ENCODE results near the gene RAB34.

RAB34 gene

GRCh38 chr17:28686296-28686695 is 31.4 kb downstream of the RAB34 start:
- Histone ChIP-seq H3K27me3 (ENCODE audit: insufficient read depth, low read length) (no peaks in the 10 kb centered on the region), H3K4me1 (ENCODE audit: insufficient read depth, low read length) (no peaks in the 10 kb centered on the region), H3K36me3 (ENCODE audit: insufficient read depth, low read length) (peaks cover 100% of the 10 kb centered on the region), H3K9me3 (ENCODE audit: insufficient read depth, low read depth, low read length) (no peaks in the 10 kb centered on the region), H3K9ac (ENCODE audit: low read depth, low read length) (no peak overlapping the region), H3K4me3 (ENCODE audit: low read length) (no peak overlapping the region), H3K27ac (ENCODE audit: low read depth, low read length) (no peak overlapping the region)
- 97% methylated on average over 4 of the region's 4 CpGs for WGBS

- no peak overlapping the region for H3K9ac ChIP-seq (ENCODE audit: low read depth, low read length)
- H3K27me3 ChIP-seq (ENCODE audit: insufficient read depth, low read length), result no peaks in the 10 kb centered on the region
- no peaks in the 10 kb centered on the region for H3K4me1 ChIP-seq (ENCODE audit: insufficient read depth, low read length)
- H3K27ac ChIP-seq (ENCODE audit: low read depth, low read length), result no peak overlapping the region
- no peak overlapping the region for H3K4me3 ChIP-seq (ENCODE audit: low read length)
- 96% methylated on average over 5 of the region's 5 CpGs for WGBS
- H3K36me3 ChIP-seq (ENCODE audit: insufficient read depth, low read length), result peaks cover 100% of the 10 kb centered on the region
- no peaks in the 10 kb centered on the region for H3K9me3 ChIP-seq (ENCODE audit: insufficient read depth, low read depth, low read length)
Measured at GRCh38 chr17:28685366-28685765, 32.3 kb downstream of the RAB34 start.

DNA sequence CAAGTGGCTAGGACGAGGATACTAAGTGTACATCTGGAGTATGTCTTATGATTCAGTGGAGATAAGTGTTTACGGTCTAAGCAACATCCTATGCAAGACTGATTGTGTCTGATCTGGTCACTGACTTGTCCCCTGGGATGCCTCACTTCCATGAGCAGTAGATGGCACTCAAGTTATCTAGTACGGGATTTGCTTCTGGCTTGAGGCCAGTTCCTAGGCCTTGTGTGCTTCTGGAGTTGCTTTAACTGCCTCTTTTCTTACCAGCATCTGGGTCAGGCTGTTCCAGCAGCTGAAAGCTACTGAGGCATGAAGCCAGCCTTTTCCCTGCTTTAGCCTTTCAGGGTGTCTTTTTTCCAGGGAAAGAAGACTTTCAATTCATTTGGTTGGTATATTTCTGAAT is 32.7 kb downstream of the RAB34 start:
- no peaks in the 10 kb centered on the region for H3K9me3 ChIP-seq (ENCODE audit: insufficient read depth, low read depth, low read length)
- H3K27ac ChIP-seq (ENCODE audit: low read depth, low read length), result no peak overlapping the region
- H3K27me3 ChIP-seq (ENCODE audit: insufficient read depth, low read length), result no peaks in the 10 kb centered on the region
- H3K4me3 ChIP-seq (ENCODE audit: low read length), result no peak overlapping the region
- H3K36me3 ChIP-seq (ENCODE audit: insufficient read depth, low read length), result peaks cover 99% of the 10 kb centered on the region
- no peak overlapping the region for H3K9ac ChIP-seq (ENCODE audit: low read depth, low read length)
- WGBS, result 95% methylated on average over 3 of the region's 3 CpGs
- no peaks in the 10 kb centered on the region for H3K4me1 ChIP-seq (ENCODE audit: insufficient read depth, low read length)

DNA sequence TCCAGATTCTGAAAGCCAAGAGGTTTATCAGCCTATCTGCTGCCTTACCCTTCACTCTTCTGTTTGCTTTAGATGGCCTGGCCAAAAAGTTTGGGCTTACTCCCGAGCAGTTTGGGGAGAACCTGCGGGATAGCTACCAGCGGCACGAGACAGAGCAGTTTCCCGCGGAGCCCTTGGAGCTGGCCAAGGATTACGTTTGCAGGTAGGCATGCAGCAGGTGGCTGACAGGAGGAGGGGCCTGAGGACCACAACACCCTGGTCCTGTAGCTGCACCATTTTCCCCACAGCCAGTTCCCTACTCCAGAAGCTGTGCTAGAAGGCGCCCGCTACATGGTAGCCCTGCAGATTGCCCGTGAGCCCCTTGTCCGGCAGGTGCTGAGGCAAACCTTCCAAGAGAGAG is 35.0 kb downstream of the RAB34 start:
- H3K4me1 ChIP-seq (ENCODE audit: insufficient read depth, low read length), result no peaks in the 10 kb centered on the region
- H3K27me3 ChIP-seq (ENCODE audit: insufficient read depth, low read length), result no peaks in the 10 kb centered on the region
- no peak overlapping the region for H3K4me3 ChIP-seq (ENCODE audit: low read length)
- H3K27ac ChIP-seq (ENCODE audit: low read depth, low read length), result no peak overlapping the region
- H3K9me3 ChIP-seq (ENCODE audit: insufficient read depth, low read depth, low read length), result no peaks in the 10 kb centered on the region
- H3K9ac ChIP-seq (ENCODE audit: low read depth, low read length), result no peak overlapping the region
- peaks cover 97% of the 10 kb centered on the region for H3K36me3 ChIP-seq (ENCODE audit: insufficient read depth, low read length)
- 95% methylated on average over 11 of the region's 11 CpGs for WGBS

GRCh38 chr17:28675980-28676379 is 41.7 kb downstream of the RAB34 start:
- H3K4me1 ChIP-seq (ENCODE audit: insufficient read depth, low read length), result no peaks in the 10 kb centered on the region
- no peak overlapping the region for H3K27ac ChIP-seq (ENCODE audit: low read depth, low read length)
- no peak overlapping the region for H3K4me3 ChIP-seq (ENCODE audit: low read length)
- peaks cover 98% of the 10 kb centered on the region for H3K36me3 ChIP-seq (ENCODE audit: insufficient read depth, low read length)
- H3K27me3 ChIP-seq (ENCODE audit: insufficient read depth, low read length), result no peaks in the 10 kb centered on the region
- H3K9me3 ChIP-seq (ENCODE audit: insufficient read depth, low read depth, low read length), result no peaks in the 10 kb centered on the region
- H3K9ac ChIP-seq (ENCODE audit: low read depth, low read length), result no peak overlapping the region
- WGBS, result 93% methylated on average over 7 of the region's 7 CpGs

- Histone ChIP-seq H3K27ac (ENCODE audit: low read depth, low read length) (no peak overlapping the region), H3K27me3 (ENCODE audit: insufficient read depth, low read length) (no peaks in the 10 kb centered on the region), H3K36me3 (ENCODE audit: insufficient read depth, low read length) (peaks cover 97% of the 10 kb centered on the region), H3K9me3 (ENCODE audit: insufficient read depth, low read depth, low read length) (no peaks in the 10 kb centered on the region), H3K4me1 (ENCODE audit: insufficient read depth, low read length) (no peaks in the 10 kb centered on the region), H3K9ac (ENCODE audit: low read depth, low read length) (no peak overlapping the region), H3K4me3 (ENCODE audit: low read length) (no peak overlapping the region)
- 94% methylated on average over 2 of the region's 3 CpGs for WGBS
Measured at GRCh38 chr17:28675490-28675889, 42.2 kb downstream of the RAB34 start.

DNA sequence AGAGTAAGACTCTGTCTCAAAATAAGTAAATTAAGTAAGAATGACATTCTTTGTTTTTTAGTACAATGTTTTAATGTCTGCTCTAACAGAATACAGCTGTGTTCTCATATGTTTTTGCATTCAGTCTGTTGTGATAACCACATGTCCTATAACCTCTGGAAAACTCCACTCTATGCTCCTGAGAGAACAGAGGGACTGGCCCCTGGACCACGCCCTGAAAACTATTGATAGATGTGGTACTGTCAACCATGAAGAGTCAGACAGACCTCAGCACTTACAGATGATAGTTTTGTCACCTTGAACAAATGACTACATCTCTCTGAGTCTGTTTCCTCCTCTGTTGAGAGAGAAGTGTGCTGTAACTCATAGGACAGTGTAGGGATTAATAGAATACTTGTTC is 47.8 kb downstream of the RAB34 start:
- WGBS, result 100% methylated on average over 1 of the region's 1 CpG
- Histone ChIP-seq H3K27ac (ENCODE audit: low read depth, low read length) (no peak overlapping the region), H3K4me3 (ENCODE audit: low read length) (no peak overlapping the region), H3K9ac (ENCODE audit: low read depth, low read length) (no peak overlapping the region), H3K36me3 (ENCODE audit: insufficient read depth, low read length) (peaks cover 87% of the 10 kb centered on the region), H3K4me1 (ENCODE audit: insufficient read depth, low read length) (no peaks in the 10 kb centered on the region), H3K9me3 (ENCODE audit: insufficient read depth, low read depth, low read length) (no peaks in the 10 kb centered on the region), H3K27me3 (ENCODE audit: insufficient read depth, low read length) (no peaks in the 10 kb centered on the region)

- 83% methylated on average over 1 of the region's 1 CpG for WGBS
- Histone ChIP-seq H3K4me1 (ENCODE audit: insufficient read depth, low read length) (peaks cover 6% of the 10 kb centered on the region; the same call in 1 of the 2 replicates), H3K36me3 (ENCODE audit: insufficient read depth, low read length) (peaks cover 66% of the 10 kb centered on the region), H3K27me3 (ENCODE audit: insufficient read depth, low read length) (no peaks in the 10 kb centered on the region), H3K4me3 (ENCODE audit: low read length) (no peak overlapping the region), H3K9ac (ENCODE audit: low read depth, low read length) (no peak overlapping the region), H3K9me3 (ENCODE audit: insufficient read depth, low read depth, low read length) (no peaks in the 10 kb centered on the region), H3K27ac (ENCODE audit: low read depth, low read length) (no peak overlapping the region)
Measured at GRCh38 chr17:28667870-28668269, 49.8 kb downstream of the RAB34 start.

DNA sequence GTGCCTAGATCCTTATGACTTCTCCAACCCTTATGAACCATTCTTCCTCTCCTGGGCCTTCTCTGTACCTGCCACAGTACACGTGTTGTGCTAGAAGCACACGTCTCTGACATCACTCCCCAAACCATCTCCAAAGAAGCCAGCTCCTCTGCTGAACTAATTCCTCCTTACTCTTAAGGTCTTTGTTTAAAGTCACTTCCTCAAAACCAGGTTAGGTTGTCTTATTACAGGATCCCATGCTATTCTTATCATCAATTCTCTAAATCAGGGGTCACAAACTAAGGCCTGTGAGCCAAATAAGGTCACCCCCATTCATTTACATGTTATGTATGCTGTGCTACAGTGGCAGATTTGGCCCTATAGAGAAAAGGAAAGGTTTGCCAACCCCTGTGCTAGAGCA is 51.7 kb downstream of the RAB34 start:
- Histone ChIP-seq H3K9me3 (ENCODE audit: insufficient read depth, low read depth, low read length) (no peaks in the 10 kb centered on the region), H3K9ac (ENCODE audit: low read depth, low read length) (no peak overlapping the region), H3K27ac (ENCODE audit: low read depth, low read length) (no peak overlapping the region), H3K27me3 (ENCODE audit: insufficient read depth, low read length) (no peaks in the 10 kb centered on the region), H3K36me3 (ENCODE audit: insufficient read depth, low read length) (peaks cover 47% of the 10 kb centered on the region), H3K4me1 (ENCODE audit: insufficient read depth, low read length) (peaks cover 10% of the 10 kb centered on the region; the same call in 1 of the 2 replicates), H3K4me3 (ENCODE audit: low read length) (no peak overlapping the region)
- WGBS, result 94% methylated on average over 2 of the region's 2 CpGs

Measured in HUES64 (cell line).